PC-3 (cell line): ENCODE data around the gene TPRG1. TPM values are rescaled to one million over a fixed set of nuclear protein-coding genes. Genes with fewer than 3 reads are reported as not detected.

Source experiments
- ATAC-seq: fragments of 200-7000 bp; cut with Tn5 transposase; 2 replicates; pipeline ENCODE4 v1.9.1; 2020; ENCODE audit warnings: mild to moderate bottlenecking, moderate library complexity
- BruUV-seq: library from RNA; stranded (reverse); fragments of 400-500 nt; replicated peaks from 2 replicates; lab custom pipeline; 2021; lab: Mats Ljungman, UMichigan
- CTCF ChIA-PET: fragments of 300-600 bp; sonication (Branson Sonifier 250); formaldehyde crosslinking; loops from one replicate; lab custom pipeline; 2022; ENCODE audit warnings: antibody characterized with exemption; lab: Charles Lee
- POLR2A ChIA-PET: fragments of 300-600 bp; sonication (Branson Sonifier 250); formaldehyde crosslinking; loops from one replicate; lab custom pipeline; 2022; ENCODE audit warnings: antibody characterized with exemption; ENCODE audit not compliant: unreplicated experiment; lab: Charles Lee
- DNase-seq: peaks from one replicate; pipeline ENCODE4 v3.0.0-alpha.2; 2015
- H2AFZ ChIP-seq: fragments of 300-600 bp; sonication (generic); 2 replicates; pipeline ENCODE4 v1.6.0; 2016; ENCODE audit warnings: antibody characterized with exemption, low read length
- H3F3A ChIP-seq: fragments of 300-600 bp; sonication (generic); one replicate; pipeline ENCODE4 v1.6.0; 2017; ENCODE audit warnings: antibody characterized with exemption, low read length, control low read depth, mild to moderate bottlenecking; ENCODE audit not compliant: unreplicated experiment
- H3K27ac ChIP-seq: fragments of 300-600 bp; sonication (generic); 2 replicates; pipeline ENCODE4 v1.5.1; 2016; ENCODE audit warnings: mild to moderate bottlenecking, low read length
- H3K27me3 ChIP-seq: fragments of 300-600 bp; sonication (generic); 2 replicates; pipeline ENCODE4 v1.6.1; 2016; ENCODE audit warnings: low read length, mixed read lengths
- H3K36me3 ChIP-seq: fragments of 300-600 bp; sonication (generic); 2 replicates; pipeline ENCODE4 v1.6.1; 2016; ENCODE audit warnings: low read depth, mixed run types, low read length, mixed read lengths
- H3K4me1 ChIP-seq: fragments of 300-600 bp; sonication (generic); 2 replicates; pipeline ENCODE4 v1.5.1; 2016; ENCODE audit warnings: low read length; ENCODE audit not compliant: insufficient read depth
- H3K4me2 ChIP-seq: fragments of 300-600 bp; sonication (generic); 2 replicates; pipeline ENCODE4 v1.6.0; 2016; ENCODE audit warnings: low read length
- H3K4me3 ChIP-seq: fragments of 300-600 bp; sonication (generic); 2 replicates; pipeline ENCODE4 v1.5.1; 2016; ENCODE audit warnings: mild to moderate bottlenecking, low read length, mixed read lengths
- H3K79me2 ChIP-seq: fragments of 300-600 bp; sonication (generic); 2 replicates; pipeline ENCODE4 v1.6.1; 2017; ENCODE audit warnings: low read length, mixed read lengths
- H3K9ac ChIP-seq: fragments of 300-600 bp; sonication (generic); 2 replicates; pipeline ENCODE4 v1.6.0; 2016; ENCODE audit warnings: mild to moderate bottlenecking, low read length
- H3K9me2 ChIP-seq: fragments of 300-600 bp; sonication (generic); replicated peaks from 2 replicates; pipeline ENCODE4 v1.6.1; 2016; ENCODE audit warnings: mixed run types, low read length, mixed read lengths
- H3K9me3 ChIP-seq: fragments of 300-600 bp; sonication (generic); 2 replicates; pipeline ENCODE4 v1.6.1; 2016; ENCODE audit warnings: low read length, mixed read lengths
- H4K20me1 ChIP-seq: fragments of 300-600 bp; sonication (generic); 2 replicates; pipeline ENCODE4 v1.6.1; 2016; ENCODE audit warnings: low read length, mixed read lengths
- EZH2 ChIP-seq: fragments of 300-600 bp; sonication (generic); IDR thresholded peaks from one replicate; pipeline ENCODE4 v1.6.1; 2017; ENCODE audit warnings: antibody characterized with exemption, mild to moderate bottlenecking, low read length; ENCODE audit not compliant: unreplicated experiment
- EZH2phosphoT487 ChIP-seq: fragments of 300-600 bp; sonication (generic); IDR thresholded peaks from 2 replicates; pipeline ENCODE4 v1.6.1; 2018; ENCODE audit warnings: mild to moderate bottlenecking, antibody characterized with exemption, low read length, borderline replicate concordance
- intact Hi-C: fragments of 100-400 bp; cut with micrococcal nuclease; formaldehyde crosslinking; loops from 2 replicates; pipeline ENCODE4 v1.9.0; 2023
- total RNA-seq: library from RNA; depleted of rRNA; stranded (reverse); fragments of >200 nt; gene quantifications from 2 replicates; pipeline ENCODE4 v1.2.3, GENCODE V29; 2014
- TF ChIP-seq, protein P1 (sequence below): fragments of 300-600 bp; sonication (generic); conservative IDR thresholded peaks from 2 replicates; pipeline ENCODE4 v1.5.1; 2017; ENCODE audit warnings: antibody characterized with exemption, low read depth, mild to moderate bottlenecking, low read length

The TPRG1 gene
- total RNA-seq, 1 experiment from 2014 or later: 1.2 TPM

DNA sequence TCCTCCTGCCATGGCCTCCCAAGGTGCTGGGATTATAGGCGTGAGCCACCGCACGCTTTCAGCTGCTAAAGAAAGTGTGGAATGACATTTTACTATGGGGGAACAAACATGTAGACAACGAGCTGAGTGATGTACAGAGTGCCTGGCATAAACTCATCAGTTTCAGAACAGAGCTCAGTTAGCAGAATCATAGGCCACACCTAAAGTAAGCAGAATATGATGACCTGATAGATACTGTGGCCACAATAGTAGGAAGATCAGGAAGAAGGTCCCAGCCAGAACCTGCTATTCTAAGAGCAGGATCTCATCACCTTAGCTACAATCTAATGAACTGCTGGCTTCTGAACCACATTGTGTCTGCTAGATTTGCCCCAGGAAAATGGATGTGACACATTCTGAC, 158.3 kb downstream of the TPRG1 start:
- Histone ChIP-seq H3K4me2 (no peak overlapping the region), H3K9me2 (no peaks in the 10 kb centered on the region), H3K79me2 (no peaks in the 10 kb centered on the region), H3K4me1 (peaks cover 24% of the 10 kb centered on the region), H3K9ac (no peak overlapping the region), H3F3A (no peaks in the 10 kb centered on the region), H3K27me3 (no peaks in the 10 kb centered on the region), H3K9me3 (no peaks in the 10 kb centered on the region), H2AFZ (no peak overlapping the region), H3K4me3 (no peak overlapping the region), H3K27ac (no peak overlapping the region), H3K36me3 (no peaks in the 10 kb centered on the region), H4K20me1 (no peaks in the 10 kb centered on the region)
- DNase-seq (no peak), ATAC-seq (no peak)
- CTCF ChIA-PET: no interaction called here
- BruUV-seq: no TSS peak
- intact Hi-C loops: no loop called here
- TF ChIP-seq EZH2phosphoT487 (no peak), EZH2 (no peak)
- POLR2A ChIA-PET: no interaction called here

DNA sequence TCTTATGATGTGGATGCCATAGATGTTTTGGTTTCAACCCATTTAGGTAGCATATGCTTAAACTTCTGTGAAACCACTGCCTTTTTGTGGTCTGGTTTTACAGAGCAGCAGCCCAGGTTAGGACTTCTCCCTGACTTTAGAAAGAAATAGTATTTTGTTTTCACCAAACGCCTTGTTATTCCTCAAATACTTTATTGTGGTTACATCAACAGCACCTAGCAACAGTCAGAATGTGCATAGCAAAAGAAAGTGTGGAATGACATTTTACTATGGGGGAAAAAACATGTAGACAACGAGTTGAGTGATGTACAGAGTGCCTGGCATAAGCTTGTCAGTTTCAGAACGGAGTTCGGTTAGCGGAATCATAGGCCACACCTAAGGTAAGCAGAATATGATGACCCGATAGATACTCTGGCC, 159.2 kb downstream of the TPRG1 start:
- Histone ChIP-seq H3K9ac (no peak overlapping the region), H3K27ac (no peak overlapping the region), H3F3A (no peaks in the 10 kb centered on the region), H3K4me3 (no peak overlapping the region), H3K36me3 (no peaks in the 10 kb centered on the region), H3K9me2 (no peaks in the 10 kb centered on the region), H3K79me2 (no peaks in the 10 kb centered on the region), H3K4me2 (no peak overlapping the region), H2AFZ (no peak overlapping the region), H3K27me3 (no peaks in the 10 kb centered on the region), H3K9me3 (no peaks in the 10 kb centered on the region), H3K4me1 (peaks cover 15% of the 10 kb centered on the region), H4K20me1 (no peaks in the 10 kb centered on the region)
- TF ChIP-seq EZH2: no peak
- TF ChIP-seq, protein P1, sequence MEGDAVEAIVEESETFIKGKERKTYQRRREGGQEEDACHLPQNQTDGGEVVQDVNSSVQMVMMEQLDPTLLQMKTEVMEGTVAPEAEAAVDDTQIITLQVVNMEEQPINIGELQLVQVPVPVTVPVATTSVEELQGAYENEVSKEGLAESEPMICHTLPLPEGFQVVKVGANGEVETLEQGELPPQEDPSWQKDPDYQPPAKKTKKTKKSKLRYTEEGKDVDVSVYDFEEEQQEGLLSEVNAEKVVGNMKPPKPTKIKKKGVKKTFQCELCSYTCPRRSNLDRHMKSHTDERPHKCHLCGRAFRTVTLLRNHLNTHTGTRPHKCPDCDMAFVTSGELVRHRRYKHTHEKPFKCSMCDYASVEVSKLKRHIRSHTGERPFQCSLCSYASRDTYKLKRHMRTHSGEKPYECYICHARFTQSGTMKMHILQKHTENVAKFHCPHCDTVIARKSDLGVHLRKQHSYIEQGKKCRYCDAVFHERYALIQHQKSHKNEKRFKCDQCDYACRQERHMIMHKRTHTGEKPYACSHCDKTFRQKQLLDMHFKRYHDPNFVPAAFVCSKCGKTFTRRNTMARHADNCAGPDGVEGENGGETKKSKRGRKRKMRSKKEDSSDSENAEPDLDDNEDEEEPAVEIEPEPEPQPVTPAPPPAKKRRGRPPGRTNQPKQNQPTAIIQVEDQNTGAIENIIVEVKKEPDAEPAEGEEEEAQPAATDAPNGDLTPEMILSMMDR: no peak
- DNase-seq: no peak
- no peak for ATAC-seq
- POLR2A ChIA-PET: no interaction called here
- CTCF ChIA-PET: interaction anchor here (0.5 kb wide), 1 partner anchor 60 kb away, joined by 3 read pairs; no protein-coding TSS in a partner anchor
- intact Hi-C loops: no loop called here
- no TSS peak for BruUV-seq

DNA sequence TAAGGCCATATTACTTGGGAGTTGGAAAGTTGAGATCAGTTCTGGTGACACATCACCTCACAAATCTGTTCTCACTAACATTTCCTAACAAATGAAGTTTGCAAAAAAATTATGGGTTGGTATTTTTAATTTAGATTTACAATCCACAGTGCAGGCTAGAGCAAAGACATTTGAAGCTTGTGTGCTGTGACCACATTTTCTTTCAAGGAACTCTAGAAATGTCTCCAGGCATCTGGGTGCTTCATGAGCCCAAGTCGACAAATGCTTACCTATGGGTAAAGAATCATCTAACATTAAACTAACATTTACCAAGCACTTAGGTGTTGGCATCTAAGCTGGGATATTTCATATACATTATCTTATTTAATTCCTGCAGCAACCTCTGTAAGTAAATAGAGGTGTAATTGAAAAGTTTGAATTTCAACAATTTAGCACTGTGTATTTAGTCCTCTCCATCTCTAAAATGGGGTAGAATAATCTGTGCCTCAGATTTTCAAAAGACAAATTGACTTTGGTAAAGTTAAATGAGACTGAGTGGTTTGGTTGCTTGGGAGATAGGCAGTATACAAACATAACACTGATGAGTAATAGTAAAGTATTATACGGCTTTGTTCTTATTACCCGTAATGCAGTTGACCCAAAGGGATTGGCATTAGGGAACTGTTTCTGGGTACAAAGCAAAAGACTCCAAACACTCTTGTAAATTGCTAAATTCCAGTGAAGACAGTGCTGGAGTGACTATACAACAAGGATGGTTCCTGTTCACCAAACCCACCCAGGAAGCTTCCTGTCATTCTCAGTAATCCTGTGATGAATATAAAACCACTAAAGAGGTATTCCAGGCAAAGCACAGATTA, 162.5 kb downstream of the TPRG1 start:
- Histone ChIP-seq H3K79me2 (no peaks in the 10 kb centered on the region), H3K27me3 (no peaks in the 10 kb centered on the region), H3K4me3 (no peak overlapping the region), H3K9me3 (peaks cover 8% of the 10 kb centered on the region; the same call in 1 of the 2 replicates), H3K9me2 (no peaks in the 10 kb centered on the region), H4K20me1 (no peaks in the 10 kb centered on the region), H3K4me2 (peak overlapping the region; percentile 5; the same call in 1 of the 2 replicates), H3K4me1 (peaks cover 21% of the 10 kb centered on the region), H2AFZ (peak overlapping the region; percentile 32; the same call in 1 of the 2 replicates), H3F3A (no peaks in the 10 kb centered on the region), H3K36me3 (no peaks in the 10 kb centered on the region), H3K27ac (peak overlapping the region; percentile 58), H3K9ac (peak overlapping the region; percentile 7; the same call in 1 of the 2 replicates)
- ChIA-PET POLR2A (interaction anchor here (1.4 kb wide), 1 partner anchor 29 kb away, joined by 4 read pairs; no protein-coding TSS in a partner anchor), CTCF (no interaction called here)
- intact Hi-C loops: no loop called here
- no TSS peak for BruUV-seq
- TF ChIP-seq EZH2: no peak
- TF ChIP-seq, protein P1: no peak
- no peak for TF ChIP-seq EZH2phosphoT487
- DNase-seq (peak; percentile 81), ATAC-seq (peak; percentile 92)
